Keratinocyte (primary cell): Measurements from ENCODE around the gene MPPE1. TPM values are rescaled to one million over a fixed set of nuclear protein-coding genes. Genes with fewer than 3 reads are reported as not detected.
"Not testable (repeated sequence)": the region's sequence is repeated elsewhere in the genome, so short reads cannot be mapped to it uniquely, and the experiment has no call there.

Experiments
- DNase-seq: peaks from one replicate; pipeline ENCODE4 v3.0.0-alpha.2; 2011; ENCODE audit warnings: low read depth, missing footprints, low spot score
- FAIRE-seq: peaks from 2 replicates; lab custom pipeline; 2011; peaks lifted over from hg19 to GRCh38; lab: Jason Lieb, UNC
- H2AFZ ChIP-seq: 2 replicates; pipeline ENCODE4 v1.6.0; 2012; ENCODE audit warnings: low read length, control low read depth, inconsistent platforms; ENCODE audit not compliant: control insufficient read depth
- H3K27ac ChIP-seq: 2 replicates; pipeline ENCODE4 v1.5.1; 2011; ENCODE audit warnings: low read length; ENCODE audit not compliant: control insufficient read depth, insufficient read depth
- H3K27me3 ChIP-seq: 3 replicates; pipeline ENCODE4 v1.6.0; 2011; ENCODE audit warnings: low read length; ENCODE audit not compliant: control insufficient read depth, insufficient read depth; ENCODE audit errors: extremely low read depth
- H3K36me3 ChIP-seq, 2 experiments: 2 replicates in 1 of 2; 3 replicates in 1 of 2; pipeline ENCODE4 v1.5.1; 2011; ENCODE audit warnings: low read length in 2 of 2, mild to moderate bottlenecking in 1 of 2; ENCODE audit not compliant: control insufficient read depth in 2 of 2, insufficient read depth in 2 of 2; ENCODE audit errors: extremely low read depth in 1 of 2
- H3K4me1 ChIP-seq: 3 replicates; pipeline ENCODE4 v1.5.1; 2011; ENCODE audit warnings: low read length; ENCODE audit not compliant: control insufficient read depth, insufficient read depth; ENCODE audit errors: extremely low read depth
- H3K4me2 ChIP-seq: 3 replicates; pipeline ENCODE4 v1.6.0; 2011; ENCODE audit warnings: low read depth, low read length; ENCODE audit not compliant: control insufficient read depth, insufficient read depth; ENCODE audit errors: extremely low read depth
- H3K4me3 ChIP-seq, 3 experiments: fragments of 200-600 bp in 1 of 3; sonication (generic) in 1 of 3; 2 replicates in 2 of 3; 3 replicates in 1 of 3; pipeline ENCODE4 v1.5.1; 2011 to 2016; ENCODE audit warnings: low read length in 3 of 3, mild to moderate bottlenecking in 3 of 3, control low read depth in 2 of 3, inconsistent platforms in 1 of 3, low read depth in 1 of 3, mixed read lengths in 1 of 3, mixed run types in 1 of 3, moderate library complexity in 1 of 3; ENCODE audit not compliant: control insufficient read depth in 2 of 3, insufficient read depth in 2 of 3; ENCODE audit errors: extremely low read depth in 1 of 3
- H3K79me2 ChIP-seq: 2 replicates; pipeline ENCODE4 v1.6.0; 2012; ENCODE audit warnings: low read length; ENCODE audit not compliant: control insufficient read depth, insufficient read depth
- H3K9ac ChIP-seq: 3 replicates; pipeline ENCODE4 v1.6.0; 2011; ENCODE audit warnings: low read length; ENCODE audit not compliant: control insufficient read depth, insufficient read depth; ENCODE audit errors: extremely low read depth
- H3K9me1 ChIP-seq: 3 replicates; pipeline ENCODE4 v1.6.0; 2011; ENCODE audit warnings: low read length; ENCODE audit not compliant: control insufficient read depth, insufficient read depth; ENCODE audit errors: extremely low read depth
- H3K9me3 ChIP-seq: 2 replicates; pipeline ENCODE4 v1.5.1; 2012; ENCODE audit warnings: low read depth, low read length; ENCODE audit not compliant: control insufficient read depth
- H4K20me1 ChIP-seq: 3 replicates; pipeline ENCODE4 v1.6.0; 2011; ENCODE audit warnings: low read length; ENCODE audit not compliant: control insufficient read depth, insufficient read depth; ENCODE audit errors: extremely low read depth
- EZH2 ChIP-seq: IDR thresholded peaks from one replicate; pipeline ENCODE4 v1.6.1; 2012; ENCODE audit warnings: inconsistent platforms, mild to moderate bottlenecking, low read length, moderate library complexity
- dilution Hi-C: fragments of 300-500 bp; cut with MboI; formaldehyde crosslinking; loops from one replicate; pipeline ENCODE4 v1.7.0; 2020; ENCODE audit warnings: low sequenced_read_pairs; ENCODE audit not compliant: extremely low pct_ligation_motif_present
- polyA plus RNA-seq, 5 experiments: library from polyadenylated mRNA; depleted of rRNA in 3 of 5; stranded (reverse) in 3 of 5; stranded (forward) in 1 of 5; unstranded in 1 of 5; fragments of >200 nt; gene quantifications; 1 replicate in 1 of 5; 2 replicates in 3 of 5; 3 replicates in 1 of 5; pipeline versions ENCODE4 v1.2.1 to v1.2.3, GENCODE V29; 2011 to 2012; ENCODE audit warnings: missing spikeins in 2 of 5, low read depth in 1 of 5, low replicate concordance in 1 of 5
- TF ChIP-seq, protein P1 (sequence below), 3 experiments: IDR thresholded peaks in 1 of 3; conservative IDR thresholded peaks in 1 of 3; optimal IDR thresholded peaks in 1 of 3; 2 replicates in 2 of 3; 3 replicates in 1 of 3; pipeline versions ENCODE3 to v1.5.1; 2011; ENCODE audit warnings: low read length in 3 of 3, mild to moderate bottlenecking in 3 of 3, moderate library complexity in 2 of 3, control low read depth in 1 of 3, inconsistent platforms in 1 of 3; ENCODE audit not compliant: insufficient read depth in 2 of 3; ENCODE audit errors: extremely low read depth in 1 of 3

Gene MPPE1
- polyA plus RNA-seq, 1 donor (not counting 4 experiments of a cell fraction or from before 2014, with no cell fraction given): 21.0 TPM

DNA sequence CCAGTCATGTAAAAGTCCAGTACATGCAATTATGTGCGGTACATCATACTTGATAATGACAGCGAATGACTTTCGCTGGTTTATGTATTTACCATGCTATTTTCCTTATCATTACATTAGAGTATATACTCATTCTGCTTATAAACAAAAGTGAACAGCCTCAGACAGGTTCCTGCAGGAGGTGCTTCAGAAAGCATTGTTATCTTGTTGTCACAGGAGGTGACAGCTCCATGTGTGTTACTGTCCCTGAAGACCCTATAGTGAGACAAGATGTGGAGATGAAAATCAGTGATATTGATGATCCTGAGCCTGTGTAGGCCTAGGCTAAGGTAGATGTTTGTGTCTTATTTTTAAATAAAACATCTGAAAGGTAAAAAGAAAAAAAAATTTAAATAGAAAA is 15.3 kb upstream of the MPPE1 start:
- Histone ChIP-seq H3K27ac (no peak overlapping the region), H3K4me2 (no peak overlapping the region), H3K79me2 (no peaks in the 10 kb centered on the region), H3K4me1 (no peaks in the 10 kb centered on the region), H3K27me3 (no peaks in the 10 kb centered on the region), H4K20me1 (no peaks in the 10 kb centered on the region), H3K4me3 (no peak overlapping the region), H2AFZ (no peak overlapping the region), H3K9me1 (no peaks in the 10 kb centered on the region), H3K36me3 (no peaks in the 10 kb centered on the region), H3K9ac (no peak overlapping the region), H3K9me3 (no peaks in the 10 kb centered on the region)
- DNase-seq (no peak), FAIRE-seq (no peak)
- dilution Hi-C loops: no loop called here
- TF ChIP-seq EZH2: no peak
- TF ChIP-seq, protein P1, sequence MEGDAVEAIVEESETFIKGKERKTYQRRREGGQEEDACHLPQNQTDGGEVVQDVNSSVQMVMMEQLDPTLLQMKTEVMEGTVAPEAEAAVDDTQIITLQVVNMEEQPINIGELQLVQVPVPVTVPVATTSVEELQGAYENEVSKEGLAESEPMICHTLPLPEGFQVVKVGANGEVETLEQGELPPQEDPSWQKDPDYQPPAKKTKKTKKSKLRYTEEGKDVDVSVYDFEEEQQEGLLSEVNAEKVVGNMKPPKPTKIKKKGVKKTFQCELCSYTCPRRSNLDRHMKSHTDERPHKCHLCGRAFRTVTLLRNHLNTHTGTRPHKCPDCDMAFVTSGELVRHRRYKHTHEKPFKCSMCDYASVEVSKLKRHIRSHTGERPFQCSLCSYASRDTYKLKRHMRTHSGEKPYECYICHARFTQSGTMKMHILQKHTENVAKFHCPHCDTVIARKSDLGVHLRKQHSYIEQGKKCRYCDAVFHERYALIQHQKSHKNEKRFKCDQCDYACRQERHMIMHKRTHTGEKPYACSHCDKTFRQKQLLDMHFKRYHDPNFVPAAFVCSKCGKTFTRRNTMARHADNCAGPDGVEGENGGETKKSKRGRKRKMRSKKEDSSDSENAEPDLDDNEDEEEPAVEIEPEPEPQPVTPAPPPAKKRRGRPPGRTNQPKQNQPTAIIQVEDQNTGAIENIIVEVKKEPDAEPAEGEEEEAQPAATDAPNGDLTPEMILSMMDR (optimal IDR thresholded peaks at IDR 0.05 in 1 of 3, IDR thresholded peaks at IDR 0.05 in 1 of 3, conservative IDR thresholded peaks at IDR 0.05 in 1 of 3; ENCODE audit: extremely low read depth in 1 of 3, insufficient read depth in 2 of 3, low read length in 3 of 3): no peak

DNA sequence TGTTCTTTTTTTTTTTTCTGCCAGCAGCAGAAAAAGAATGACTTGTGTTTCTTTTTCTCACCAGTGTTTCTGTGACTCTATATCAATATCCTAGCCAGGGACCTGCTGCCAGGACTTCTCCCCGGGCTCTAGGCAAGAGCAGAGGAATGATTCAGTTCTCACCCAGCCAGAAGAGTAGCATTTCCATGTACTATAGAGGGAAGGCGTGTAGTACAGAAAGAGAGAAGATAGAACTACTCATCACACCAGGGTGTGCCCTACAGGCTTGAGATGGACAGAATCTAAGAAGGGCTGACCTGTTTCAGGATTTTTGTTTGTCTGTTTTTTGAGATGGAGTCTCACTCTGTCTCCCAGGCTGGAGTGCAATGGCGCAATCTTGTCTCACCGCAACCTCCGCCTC is 11.4 kb upstream of the MPPE1 start:
- dilution Hi-C loops, DNase-seq, H2AFZ ChIP-seq, H3K27ac ChIP-seq, H3K4me2 ChIP-seq, H3K9me3 ChIP-seq, H3K9ac ChIP-seq, FAIRE-seq, H3K4me1 ChIP-seq, H4K20me1 ChIP-seq, H3K36me3 ChIP-seq, H3K4me3 ChIP-seq, H3K27me3 ChIP-seq, H3K79me2 ChIP-seq, H3K9me1 ChIP-seq: not testable (repeated sequence)

DNA sequence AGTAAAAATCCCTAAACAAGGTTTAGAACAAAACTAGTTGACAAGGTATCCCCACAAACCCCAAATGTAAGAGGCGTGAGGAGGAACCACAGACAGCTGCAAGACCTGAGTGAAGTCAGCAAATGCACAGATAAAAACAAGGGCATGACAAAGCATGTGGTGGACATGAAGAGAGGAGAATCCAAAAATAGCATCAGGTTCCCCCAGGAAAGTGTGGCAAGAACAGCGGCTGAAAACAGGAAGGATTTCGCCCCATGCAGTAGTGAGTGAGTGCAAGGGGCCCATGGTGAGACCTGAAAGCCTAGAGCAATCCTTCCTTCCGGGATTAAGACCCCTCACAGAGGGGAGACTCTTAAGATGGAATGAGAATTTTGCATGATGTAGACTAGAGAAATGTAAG is 8.8 kb upstream of the MPPE1 start:
- dilution Hi-C loops, H3K4me2 ChIP-seq, H3K27ac ChIP-seq, H3K9me3 ChIP-seq, H3K79me2 ChIP-seq, H3K9ac ChIP-seq, H3K4me1 ChIP-seq, DNase-seq, H3K9me1 ChIP-seq, H3K27me3 ChIP-seq, H4K20me1 ChIP-seq, H3K4me3 ChIP-seq, FAIRE-seq, H2AFZ ChIP-seq, H3K36me3 ChIP-seq: not testable (repeated sequence)
